C4-2B (cell line): Measurements from ENCODE around the gene BTBD9.

Source experiments
- ZFX ChIP-seq: fragments of 450-650 bp; IDR thresholded peaks from 2 replicates; pipeline ENCODE4 v1.6.1; 2017
- TF ChIP-seq, protein P1 (sequence below): fragments of 450-650 bp; conservative IDR thresholded peaks from 2 replicates; pipeline ENCODE4 v1.5.1; 2017; ENCODE audit warnings: mild to moderate bottlenecking

- TF ChIP-seq, protein P1, sequence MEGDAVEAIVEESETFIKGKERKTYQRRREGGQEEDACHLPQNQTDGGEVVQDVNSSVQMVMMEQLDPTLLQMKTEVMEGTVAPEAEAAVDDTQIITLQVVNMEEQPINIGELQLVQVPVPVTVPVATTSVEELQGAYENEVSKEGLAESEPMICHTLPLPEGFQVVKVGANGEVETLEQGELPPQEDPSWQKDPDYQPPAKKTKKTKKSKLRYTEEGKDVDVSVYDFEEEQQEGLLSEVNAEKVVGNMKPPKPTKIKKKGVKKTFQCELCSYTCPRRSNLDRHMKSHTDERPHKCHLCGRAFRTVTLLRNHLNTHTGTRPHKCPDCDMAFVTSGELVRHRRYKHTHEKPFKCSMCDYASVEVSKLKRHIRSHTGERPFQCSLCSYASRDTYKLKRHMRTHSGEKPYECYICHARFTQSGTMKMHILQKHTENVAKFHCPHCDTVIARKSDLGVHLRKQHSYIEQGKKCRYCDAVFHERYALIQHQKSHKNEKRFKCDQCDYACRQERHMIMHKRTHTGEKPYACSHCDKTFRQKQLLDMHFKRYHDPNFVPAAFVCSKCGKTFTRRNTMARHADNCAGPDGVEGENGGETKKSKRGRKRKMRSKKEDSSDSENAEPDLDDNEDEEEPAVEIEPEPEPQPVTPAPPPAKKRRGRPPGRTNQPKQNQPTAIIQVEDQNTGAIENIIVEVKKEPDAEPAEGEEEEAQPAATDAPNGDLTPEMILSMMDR, result no peak
- TF ChIP-seq ZFX, result no peak
Measured at GRCh38 chr6:38148606-38149005, 491.1 kb downstream of the BTBD9 start.
